K562 (cell line): Measurements from ENCODE around the gene RXYLT1. TPM values are rescaled to one million over a fixed set of nuclear protein-coding genes. Genes with fewer than 3 reads are reported as not detected.
A peak's percentile ranks its signal among the peaks of the same experiment; 100 is the strongest.

Experiments used
- BCLAF1 ChIP-seq, 2 experiments: fragments of 450-650 bp in 1 of 2; IDR thresholded peaks; 2 replicates each; pipeline ENCODE4 v1.6.1; 2011 to 2017; ENCODE audit warnings: low read depth in 2 of 2, antibody characterized with exemption in 1 of 2, borderline replicate concordance in 1 of 2, low read length in 1 of 2, mild to moderate bottlenecking in 1 of 2, mixed read lengths in 1 of 2; ENCODE audit not compliant: control insufficient read depth in 1 of 2
- CBX2 ChIP-seq: fragments of 200-600 bp; sonication (generic); IDR thresholded peaks from one replicate; pipeline ENCODE4 v1.6.1; 2012; ENCODE audit warnings: mild to moderate bottlenecking, low read length, inconsistent platforms; ENCODE audit not compliant: insufficient read depth, poor library complexity, severe bottlenecking
- CLOCK ChIP-seq: fragments of 250-450 bp; sonication (Bioruptor Pico); IDR thresholded peaks from 2 replicates; pipeline ENCODE4 v1.4.0; 2020; ENCODE audit warnings: mild to moderate bottlenecking, moderate library complexity, borderline replicate concordance
- CUX1 ChIP-seq: fragments of 200-800 bp; sonication (Bioruptor generic); IDR thresholded peaks from 2 replicates; pipeline ENCODE4 v1.6.1; 2016; ENCODE audit warnings: missing genetic modification characterization, missing compliant biosample characterization
- ETV1 ChIP-seq: fragments of 450-650 bp; conservative IDR thresholded peaks from 2 replicates; pipeline ENCODE4 v1.6.1; 2016; ENCODE audit warnings: missing genetic modification characterization, control low read depth, low read depth, missing compliant biosample characterization
- MAFF ChIP-seq: IDR thresholded peaks from 2 replicates; pipeline ENCODE4 v1.6.1; 2012; ENCODE audit warnings: low read length, improper control_type of control experiment
- NFE2L1 ChIP-seq: fragments of 450-650 bp; IDR thresholded peaks from 2 replicates; pipeline ENCODE4 v1.6.1; 2016; ENCODE audit warnings: missing genetic modification characterization, low read depth, mild to moderate bottlenecking, missing compliant biosample characterization, moderate library complexity, borderline replicate concordance
- SIN3A ChIP-seq, 2 experiments: fragments of 150-350 bp in 1 of 2; IDR thresholded peaks; 2 replicates each; pipeline ENCODE4 v1.6.1; 2011 to 2016; ENCODE audit warnings: borderline replicate concordance in 2 of 2, low read depth in 2 of 2, low read length in 2 of 2, mild to moderate bottlenecking in 2 of 2, moderate library complexity in 2 of 2; ENCODE audit not compliant: control insufficient read depth in 1 of 2
- SMARCB1 ChIP-seq: IDR thresholded peaks from 2 replicates; pipeline ENCODE4 v1.6.1; 2011; ENCODE audit warnings: improper control_type of control experiment, low read depth; ENCODE audit not compliant: insufficient read length
- TAF15 ChIP-seq: fragments of 200-400 bp; formaldehyde crosslinking; IDR thresholded peaks from 2 replicates; pipeline ENCODE4 v1.6.1; 2017; ENCODE audit warnings: mild to moderate bottlenecking, low read depth, low read length, moderate library complexity
- THRA ChIP-seq: fragments of 450-650 bp; IDR thresholded peaks from 2 replicates; pipeline ENCODE4 v1.6.1; 2017; ENCODE audit warnings: mild to moderate bottlenecking, moderate library complexity
- ZBTB1 ChIP-seq: sonication (generic); formaldehyde crosslinking; IDR thresholded peaks from 2 replicates; pipeline ENCODE4 v1.8.1; 2023; ENCODE audit warnings: missing genetic modification reagents, low read depth, mild to moderate bottlenecking, borderline replicate concordance
- polyA plus RNA-seq, 8 experiments: library from polyadenylated mRNA; depleted of rRNA in 4 of 8; stranded (reverse) in 5 of 8; unstranded in 3 of 8; fragments of >200 nt; fragmentation: Nextera tagmentation in 2 of 8; fragmentation: Illumina TruSeq in 1 of 8; extraction: Ambion mirVana in 2 of 8; extraction: Trizol in 1 of 8; gene quantifications; 2 replicates each; pipeline versions ENCODE4 v1.2.1 to v1.2.3, GENCODE V29; 2011 to 2014; ENCODE audit warnings: inconsistent platforms in 1 of 8, missing spikeins in 1 of 8
- total RNA-seq, 7 experiments: library from RNA; depleted of rRNA in 6 of 7; stranded (reverse); fragments of >200 nt in 6 of 7; fragmentation: Illumina TruSeq in 2 of 7; extraction: Trizol in 2 of 7; gene quantifications; 2 replicates each; pipeline versions ENCODE4 v1.2.1 to v1.2.3, GENCODE V29; 2011 to 2021; ENCODE audit warnings: low replicate concordance in 1 of 7

Gene RXYLT1
- total and polyA plus RNA-seq, 9 of the 15 experiments (the other 6 are each of a cell fraction or from before 2014, with no cell fraction given), result 6.7 to 26.5 (median 20.9) TPM

GRCh38 chr12:63843721-63844390 is 64.1 kb downstream of the RXYLT1 start (continued):
- TF ChIP-seq NFE2L1 (tag), result no peak
- no peak for TF ChIP-seq TAF15
- no peak for TF ChIP-seq SMARCB1
- no peak for TF ChIP-seq CUX1
- TF ChIP-seq SIN3A (IDR thresholded peaks at IDR 0.05; ENCODE audit: borderline replicate concordance in 2 of 2, control insufficient read depth in 1 of 2, low read depth in 2 of 2, low read length in 2 of 2), result no peak
- TF ChIP-seq BCLAF1 (IDR thresholded peaks at IDR 0.05; ENCODE audit: borderline replicate concordance in 1 of 2, control insufficient read depth in 1 of 2, low read depth in 2 of 2, low read length in 1 of 2), result no peak
- TF ChIP-seq ETV1, result no peak
- no peak for TF ChIP-seq CLOCK (CRISPR knock-in tag)
- no peak for TF ChIP-seq MAFF
- 0 out of 2 replicates have a peak, but pooled peaks have one; percentile 37 for TF ChIP-seq ZBTB1 (CRISPR knock-in tag)
- TF ChIP-seq CBX2, result no peak
- no peak for TF ChIP-seq THRA
